ENCODE measurements around the gene KDM6A. TPM values are rescaled to one million over a fixed set of nuclear protein-coding genes. Genes with fewer than 3 reads are reported as not detected.
"Not testable (repeated sequence)": the region's sequence is repeated elsewhere in the genome, so short reads cannot be mapped to it uniquely, and the experiment has no call there.

The KDM6A gene
- total and polyA plus RNA-seq, 9 donors: 10.7 to 24.3 (median 13.9) TPM

DNA sequence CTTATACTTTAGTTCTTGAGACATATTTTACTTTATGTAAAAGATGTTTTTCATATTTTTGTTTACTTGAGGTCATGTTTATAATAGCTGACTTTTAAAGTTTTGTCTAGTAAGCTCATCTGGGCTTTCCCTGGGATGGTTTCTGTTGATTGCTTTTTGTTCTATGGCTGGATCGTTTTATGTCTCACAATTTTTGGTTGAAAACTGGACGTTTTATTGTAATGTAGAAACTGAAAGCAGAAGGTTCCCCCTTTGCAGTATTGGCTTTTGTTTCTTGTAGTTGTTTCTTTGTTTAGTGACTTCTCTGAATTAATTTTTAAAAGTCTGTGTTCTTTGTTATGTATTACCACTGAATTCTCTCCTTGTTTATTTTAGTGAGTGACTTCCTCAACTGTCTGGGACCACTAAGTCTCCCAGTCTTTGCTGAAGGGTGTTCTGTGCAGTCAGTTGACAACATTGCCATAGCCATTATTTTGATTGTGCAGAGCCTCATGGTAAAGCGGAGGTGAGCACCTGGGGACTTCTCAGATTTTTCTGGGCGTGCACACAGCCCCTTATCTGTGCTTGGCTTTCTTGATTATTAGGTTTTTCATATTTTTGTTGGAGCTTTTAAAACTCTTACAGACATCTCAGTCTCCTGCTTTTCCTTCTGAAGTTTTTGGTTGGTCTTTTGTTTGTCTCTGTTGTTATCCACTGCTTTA, 31.0 kb downstream of the KDM6A start:
- Histone ChIP-seq H3K4me1 (ENCODE audit: control insufficient read depth, insufficient read depth, low read length) (no peaks in the 10 kb centered on the region), H3K4me3 (ENCODE audit: low read length) (no peak overlapping the region), H3K27ac (ENCODE audit: low read length) (no peak overlapping the region), H3K27me3 (ENCODE audit: control insufficient read depth, insufficient read depth, low read length) (no peaks in the 10 kb centered on the region), H3K9me3 (replicated peaks; ENCODE audit: control insufficient read depth, low read depth, low read length) (peaks cover 11% of the 10 kb centered on the region), H3K36me3 (ENCODE audit: control insufficient read depth, insufficient read depth, low read length) (no peaks in the 10 kb centered on the region)
- 83% methylated on average over 1 of the region's 4 CpGs for WGBS (ENCODE audit: insufficient coverage)
- DNase-seq: no peak

DNA sequence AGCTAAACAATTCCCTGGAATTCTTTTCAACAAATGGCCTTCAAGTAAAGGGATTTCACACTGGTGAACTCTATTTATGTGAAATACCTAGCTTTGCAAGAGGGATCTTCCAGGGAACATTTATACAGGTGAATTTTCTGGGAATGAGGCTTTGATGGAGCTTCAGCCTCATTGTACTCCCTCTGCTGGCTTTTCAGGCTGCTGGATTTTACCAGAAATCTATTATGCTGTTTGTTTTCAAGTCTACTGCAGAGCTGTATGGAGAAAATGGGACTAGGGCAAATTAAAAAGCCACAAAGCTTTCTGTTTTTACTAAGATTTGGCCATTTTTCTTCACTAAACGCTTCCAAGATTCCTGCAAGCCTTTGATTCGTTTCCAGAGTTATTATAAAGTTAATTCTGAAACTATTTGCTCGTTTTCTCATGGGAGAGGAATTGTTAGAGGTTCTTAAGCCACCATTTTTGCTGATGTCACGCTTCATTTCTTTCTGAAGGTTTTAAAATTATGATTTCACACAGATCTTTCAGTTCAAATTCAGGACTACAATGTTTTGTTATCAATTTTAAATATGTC, 31.6 kb downstream of the KDM6A start:
- Histone ChIP-seq H3K27ac (ENCODE audit: low read length) (no peak overlapping the region), H3K4me3 (ENCODE audit: low read length) (no peak overlapping the region), H3K9me3 (replicated peaks; ENCODE audit: control insufficient read depth, low read depth, low read length) (peaks cover 11% of the 10 kb centered on the region), H3K27me3 (ENCODE audit: control insufficient read depth, insufficient read depth, low read length) (no peaks in the 10 kb centered on the region), H3K4me1 (ENCODE audit: control insufficient read depth, insufficient read depth, low read length) (no peaks in the 10 kb centered on the region), H3K36me3 (ENCODE audit: control insufficient read depth, insufficient read depth, low read length) (no peaks in the 10 kb centered on the region)
- WGBS (ENCODE audit: insufficient coverage): no CpG with 5 or more reads among the region's 4 CpGs
- DNase-seq: no peak

DNA sequence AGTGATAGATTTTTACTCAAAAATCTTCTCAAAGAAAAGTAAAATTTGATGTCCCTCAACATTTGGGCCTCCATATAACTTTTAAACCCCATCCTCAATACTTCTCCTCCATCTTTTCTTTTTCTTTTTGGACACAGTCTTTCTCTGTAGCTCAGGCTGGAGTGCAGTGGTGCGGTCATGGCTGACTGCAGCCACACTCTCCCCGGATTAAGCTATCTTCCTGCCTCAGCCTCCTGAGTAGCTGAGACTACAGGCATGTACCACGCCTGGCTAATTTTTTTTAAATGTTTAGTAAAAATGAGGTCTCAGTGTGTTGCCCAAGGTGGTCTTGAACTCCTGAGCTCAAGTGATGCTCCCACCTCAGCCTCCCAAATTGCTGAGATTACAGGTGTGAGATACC, 33.1 kb downstream of the KDM6A start:
- 100% methylated on average over 1 of the region's 3 CpGs for WGBS (ENCODE audit: insufficient coverage)
- Histone ChIP-seq H3K27ac (ENCODE audit: low read length) (no peak overlapping the region), H3K9me3 (replicated peaks; ENCODE audit: control insufficient read depth, low read depth, low read length) (peaks cover 11% of the 10 kb centered on the region), H3K27me3 (ENCODE audit: control insufficient read depth, insufficient read depth, low read length) (no peaks in the 10 kb centered on the region), H3K4me3 (ENCODE audit: low read length) (no peak overlapping the region), H3K4me1 (ENCODE audit: control insufficient read depth, insufficient read depth, low read length) (no peaks in the 10 kb centered on the region), H3K36me3 (ENCODE audit: control insufficient read depth, insufficient read depth, low read length) (no peaks in the 10 kb centered on the region)
- DNase-seq: no peak

DNA sequence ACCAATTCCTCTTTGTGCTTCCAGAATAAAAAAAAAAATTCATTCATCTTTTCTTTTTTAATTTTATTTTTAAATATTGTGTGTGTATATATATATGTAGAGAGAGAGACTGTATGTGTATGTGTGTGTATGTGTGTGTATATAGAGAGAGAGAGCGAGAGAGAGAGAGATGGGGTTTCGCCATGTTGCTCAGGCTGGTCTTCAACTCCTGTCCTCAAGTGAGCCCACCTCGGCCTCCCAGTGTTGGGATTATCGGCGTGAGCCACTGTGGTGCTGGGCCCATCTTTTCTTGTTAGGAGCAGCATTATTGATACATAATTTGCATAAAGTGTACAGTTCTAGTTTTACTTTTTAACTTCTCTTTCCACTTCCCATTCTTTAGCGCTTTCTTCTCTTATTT, 33.6 kb downstream of the KDM6A start:
- no peak for DNase-seq
- H3K27ac ChIP-seq (ENCODE audit: low read length): no peak overlapping the region
- no peaks in the 10 kb centered on the region for H3K27me3 ChIP-seq (ENCODE audit: control insufficient read depth, insufficient read depth, low read length)
- H3K4me3 ChIP-seq (ENCODE audit: low read length): no peak overlapping the region
- H3K4me1 ChIP-seq (ENCODE audit: control insufficient read depth, insufficient read depth, low read length): no peaks in the 10 kb centered on the region
- peaks cover 11% of the 10 kb centered on the region for H3K9me3 ChIP-seq (replicated peaks; ENCODE audit: control insufficient read depth, low read depth, low read length)
- WGBS (ENCODE audit: insufficient coverage): 80% methylated on average over 1 of the region's 6 CpGs
- no peaks in the 10 kb centered on the region for H3K36me3 ChIP-seq (ENCODE audit: control insufficient read depth, insufficient read depth, low read length)

DNA sequence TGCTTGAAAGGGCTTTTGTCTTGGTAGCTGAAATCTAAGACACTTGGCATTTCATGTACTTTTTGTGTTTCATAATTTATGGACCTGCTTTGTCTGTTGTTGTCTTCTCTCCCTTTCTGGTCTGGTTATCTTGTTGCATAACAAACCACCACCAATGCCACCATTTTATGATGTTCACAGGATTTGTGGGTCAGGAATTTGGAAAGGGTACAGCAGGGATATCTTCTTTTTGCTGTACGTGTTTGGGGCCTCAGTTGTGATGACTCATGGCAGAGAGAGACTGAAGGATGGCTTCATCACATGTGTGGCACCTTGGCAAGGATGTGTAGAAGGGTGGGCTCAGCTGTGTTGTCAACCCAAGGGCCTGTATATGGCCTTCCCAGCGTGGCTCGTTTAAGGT, 35.2 kb downstream of the KDM6A start:
- Histone ChIP-seq H3K4me1 (ENCODE audit: control insufficient read depth, insufficient read depth, low read length) (no peaks in the 10 kb centered on the region), H3K27ac (ENCODE audit: low read length) (no peak overlapping the region), H3K4me3 (ENCODE audit: low read length) (no peak overlapping the region), H3K27me3 (ENCODE audit: control insufficient read depth, insufficient read depth, low read length) (no peaks in the 10 kb centered on the region), H3K36me3 (ENCODE audit: control insufficient read depth, insufficient read depth, low read length) (no peaks in the 10 kb centered on the region), H3K9me3 (replicated peaks; ENCODE audit: control insufficient read depth, low read depth, low read length) (peaks cover 2% of the 10 kb centered on the region)
- 87% methylated on average over 3 of the region's 3 CpGs for WGBS (ENCODE audit: insufficient coverage)
- DNase-seq: no peak

DNA sequence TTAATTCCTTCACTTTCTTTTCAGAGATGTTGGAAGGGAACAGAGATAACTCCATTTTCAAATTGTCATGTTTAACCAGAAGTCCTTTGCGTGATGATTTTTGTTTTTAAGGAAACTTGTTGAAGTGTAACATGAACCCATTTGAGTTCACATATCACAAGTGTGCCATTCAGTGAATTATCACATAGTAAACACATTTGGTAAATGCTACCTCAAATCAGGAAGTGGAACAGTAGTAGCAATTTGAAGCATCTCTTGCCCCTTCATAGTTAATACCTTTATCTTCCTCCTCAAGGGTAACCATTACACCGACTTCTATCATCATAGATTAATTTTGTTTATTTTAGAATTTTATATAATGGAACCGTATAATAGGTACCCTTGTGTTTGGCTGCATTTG, 35.8 kb downstream of the KDM6A start:
- no CpG with 5 or more reads among the region's 3 CpGs for WGBS (ENCODE audit: insufficient coverage)
- Histone ChIP-seq H3K4me1 (ENCODE audit: control insufficient read depth, insufficient read depth, low read length) (no peaks in the 10 kb centered on the region), H3K4me3 (ENCODE audit: low read length) (no peak overlapping the region), H3K27ac (ENCODE audit: low read length) (no peak overlapping the region), H3K36me3 (ENCODE audit: control insufficient read depth, insufficient read depth, low read length) (no peaks in the 10 kb centered on the region), H3K27me3 (ENCODE audit: control insufficient read depth, insufficient read depth, low read length) (no peaks in the 10 kb centered on the region), H3K9me3 (replicated peaks; ENCODE audit: control insufficient read depth, low read depth, low read length) (no peaks in the 10 kb centered on the region)
- no peak for DNase-seq

DNA sequence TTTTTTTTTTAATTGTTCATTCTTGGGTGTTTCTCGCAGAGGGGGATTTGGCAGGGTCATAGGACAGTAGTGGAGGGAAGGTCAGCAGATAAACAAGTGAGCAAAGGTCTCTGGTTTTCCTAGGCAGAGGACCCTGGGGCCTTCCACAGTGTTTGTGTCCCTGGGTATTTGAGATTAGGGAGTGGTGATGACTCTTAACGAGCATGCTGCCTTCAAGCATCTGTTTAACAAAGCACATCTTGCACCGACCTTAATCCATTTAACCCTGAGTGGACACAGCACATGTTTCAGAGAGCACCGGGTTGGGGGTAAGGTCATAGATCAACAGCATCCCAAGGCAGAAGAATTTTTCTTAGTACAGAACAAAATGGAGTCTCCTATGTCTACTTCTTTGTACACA, 37.5 kb downstream of the KDM6A start:
- not testable (repeated sequence) for H3K36me3 ChIP-seq (ENCODE audit: control insufficient read depth, insufficient read depth, low read length); H3K4me3 ChIP-seq (ENCODE audit: low read length); H3K27me3 ChIP-seq (ENCODE audit: control insufficient read depth, insufficient read depth, low read length); DNase-seq; H3K4me1 ChIP-seq (ENCODE audit: control insufficient read depth, insufficient read depth, low read length); H3K27ac ChIP-seq (ENCODE audit: low read length); H3K9me3 ChIP-seq (replicated peaks; ENCODE audit: control insufficient read depth, low read depth, low read length)
- 100% methylated on average over 1 of the region's 4 CpGs for WGBS (ENCODE audit: insufficient coverage)

DNA sequence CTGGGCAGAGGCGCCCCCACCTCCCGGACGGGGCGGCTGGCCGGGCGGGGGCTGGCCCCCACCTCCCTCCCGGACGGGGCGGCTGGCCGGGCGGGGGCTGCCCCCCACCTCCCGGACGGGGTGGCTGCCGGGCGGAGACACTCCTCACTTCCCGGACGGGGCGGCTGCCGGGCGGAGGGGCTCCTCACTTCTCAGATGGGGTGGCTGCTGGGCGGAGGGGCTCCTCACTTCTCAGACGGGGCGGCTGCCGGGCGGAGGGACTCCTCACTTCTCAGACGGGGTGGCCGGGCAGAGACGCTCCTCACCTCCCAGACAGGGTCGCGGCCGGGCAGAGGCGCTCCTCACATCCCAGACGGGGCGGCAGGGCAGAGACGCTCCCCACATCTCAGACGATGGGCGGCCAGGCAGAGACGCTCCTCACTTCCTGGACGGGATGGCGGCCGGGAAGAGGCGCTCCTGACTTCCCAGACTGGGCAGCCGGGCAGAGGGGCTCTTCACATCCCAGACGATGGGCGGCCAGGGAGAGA, 38.1 kb downstream of the KDM6A start:
- not testable (repeated sequence) for H3K4me1 ChIP-seq (ENCODE audit: control insufficient read depth, insufficient read depth, low read length); DNase-seq; H3K36me3 ChIP-seq (ENCODE audit: control insufficient read depth, insufficient read depth, low read length); H3K27me3 ChIP-seq (ENCODE audit: control insufficient read depth, insufficient read depth, low read length); H3K4me3 ChIP-seq (ENCODE audit: low read length); H3K9me3 ChIP-seq (replicated peaks; ENCODE audit: control insufficient read depth, low read depth, low read length); H3K27ac ChIP-seq (ENCODE audit: low read length)
- WGBS (ENCODE audit: insufficient coverage): 99% methylated on average over 11 of the region's 45 CpGs

DNA sequence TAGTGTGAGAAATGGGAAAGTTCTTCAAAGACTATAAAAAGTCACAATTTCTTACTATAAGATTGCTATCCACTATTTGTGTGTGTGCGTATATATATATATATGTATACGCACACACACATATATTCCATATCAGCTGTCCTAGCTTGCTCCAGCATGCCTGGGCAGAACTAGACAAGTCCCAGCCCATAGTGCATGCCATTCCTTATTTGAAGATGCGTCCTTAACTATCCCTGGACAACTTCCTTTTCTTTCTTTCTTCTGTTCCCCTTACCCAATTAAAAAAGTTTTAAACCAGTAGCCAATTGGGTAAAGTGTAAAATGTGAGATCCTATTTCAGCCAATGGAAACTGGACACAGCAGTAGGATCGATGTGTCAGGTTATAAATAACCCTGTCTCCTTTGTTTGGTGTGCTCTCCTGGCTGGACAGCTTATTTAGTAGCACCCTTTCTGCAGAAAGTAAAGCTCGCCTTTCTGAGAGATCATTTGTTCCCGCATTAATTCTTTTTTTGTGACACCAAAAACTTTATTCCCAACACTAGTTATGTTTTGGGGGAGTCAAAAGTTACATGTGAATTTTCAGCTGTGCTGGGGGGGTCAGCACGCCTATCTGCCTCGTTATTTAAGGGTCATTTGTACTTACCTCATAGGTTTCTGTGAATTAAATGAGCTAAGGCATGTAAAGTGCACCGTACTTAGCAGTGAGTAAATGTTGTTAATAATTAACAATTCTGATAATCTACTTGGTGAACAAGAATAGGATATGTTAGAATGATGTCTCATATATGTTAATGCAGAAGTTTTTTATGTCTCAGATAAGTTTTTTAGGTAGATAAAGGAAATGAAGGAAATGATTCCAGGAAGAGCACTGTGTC, 40.9 kb downstream of the KDM6A start:
- Histone ChIP-seq H3K27ac (ENCODE audit: low read length) (no peak overlapping the region), H3K9me3 (replicated peaks; ENCODE audit: control insufficient read depth, low read depth, low read length) (no peaks in the 10 kb centered on the region), H3K36me3 (ENCODE audit: control insufficient read depth, insufficient read depth, low read length) (no peaks in the 10 kb centered on the region), H3K27me3 (ENCODE audit: control insufficient read depth, insufficient read depth, low read length) (no peaks in the 10 kb centered on the region), H3K4me1 (ENCODE audit: control insufficient read depth, insufficient read depth, low read length) (no peaks in the 10 kb centered on the region), H3K4me3 (ENCODE audit: low read length) (no peak overlapping the region)
- no peak for DNase-seq
- WGBS (ENCODE audit: insufficient coverage): 40% methylated on average over 1 of the region's 9 CpGs

DNA sequence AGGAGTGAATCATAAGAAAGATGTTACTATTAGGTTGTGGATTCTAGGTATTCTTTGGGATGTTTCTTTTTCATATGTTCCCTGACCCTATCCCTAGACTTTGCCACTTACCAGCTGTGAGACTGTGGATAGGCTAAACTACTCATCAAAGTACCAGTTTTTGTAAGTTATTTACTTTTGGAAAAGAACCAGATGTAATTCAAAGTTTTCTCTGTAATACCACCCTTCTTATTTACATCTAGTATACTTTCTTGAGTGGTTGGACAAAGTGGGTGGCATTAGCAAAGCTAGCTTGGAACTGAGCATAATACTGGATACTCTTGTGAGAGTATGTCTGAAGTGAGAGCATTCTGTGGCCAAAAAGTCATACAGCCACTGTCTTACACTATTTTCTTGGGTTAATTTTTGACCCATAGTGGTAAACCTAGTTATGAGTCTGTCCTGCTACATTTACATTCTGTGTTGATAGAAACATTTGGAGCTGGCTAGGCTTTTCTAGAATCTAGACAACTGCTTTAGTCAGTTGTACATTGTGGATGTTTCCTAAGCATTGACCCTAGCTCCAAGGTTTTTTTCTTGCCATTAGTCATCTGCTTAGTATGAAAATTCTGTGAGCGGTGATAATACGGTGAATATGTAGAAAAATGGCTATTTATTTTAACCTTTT, 41.7 kb downstream of the KDM6A start:
- Histone ChIP-seq H3K4me3 (ENCODE audit: low read length) (no peak overlapping the region), H3K4me1 (ENCODE audit: control insufficient read depth, insufficient read depth, low read length) (no peaks in the 10 kb centered on the region)
- no CpG with 5 or more reads among the region's 2 CpGs for WGBS (ENCODE audit: insufficient coverage)

More for the DNA sequence above, 41.7 kb downstream of the KDM6A start:
- no peaks in the 10 kb centered on the region for H3K36me3 ChIP-seq (ENCODE audit: control insufficient read depth, insufficient read depth, low read length)
- H3K27ac ChIP-seq (ENCODE audit: low read length): no peak overlapping the region
- DNase-seq: no peak
- H3K27me3 ChIP-seq (ENCODE audit: control insufficient read depth, insufficient read depth, low read length): no peaks in the 10 kb centered on the region
- no peaks in the 10 kb centered on the region for H3K9me3 ChIP-seq (replicated peaks; ENCODE audit: control insufficient read depth, low read depth, low read length)
